ENCODE results near the gene ERC2.
"Not testable (repeated sequence)": the region's sequence is repeated elsewhere in the genome, so short reads cannot be mapped to it uniquely, and the experiment has no call there.

The ERC2 gene

DNA sequence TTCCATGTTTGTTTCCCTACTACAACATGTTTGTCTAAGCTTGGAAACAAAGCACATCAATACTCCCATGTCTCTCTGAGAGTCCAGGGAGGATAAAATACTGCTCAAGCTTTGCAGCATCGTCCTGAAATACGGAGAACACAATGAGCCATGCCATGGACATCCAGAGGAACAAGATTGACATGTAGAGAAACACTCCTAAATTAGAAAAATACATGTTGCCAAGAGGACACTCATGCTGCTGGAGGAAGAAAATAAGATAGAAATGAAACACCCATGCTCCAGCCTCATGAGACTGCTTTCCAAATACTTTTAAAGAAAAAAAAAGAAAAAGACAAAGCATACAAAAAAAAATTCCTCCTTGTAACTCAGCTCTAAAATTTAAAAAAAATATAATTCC, 387.0 kb downstream of the ERC2 start:
- DNase-seq (ENCODE audit: low read depth in 2 of 2, low spot score in 1 of 2), result no peak

DNA sequence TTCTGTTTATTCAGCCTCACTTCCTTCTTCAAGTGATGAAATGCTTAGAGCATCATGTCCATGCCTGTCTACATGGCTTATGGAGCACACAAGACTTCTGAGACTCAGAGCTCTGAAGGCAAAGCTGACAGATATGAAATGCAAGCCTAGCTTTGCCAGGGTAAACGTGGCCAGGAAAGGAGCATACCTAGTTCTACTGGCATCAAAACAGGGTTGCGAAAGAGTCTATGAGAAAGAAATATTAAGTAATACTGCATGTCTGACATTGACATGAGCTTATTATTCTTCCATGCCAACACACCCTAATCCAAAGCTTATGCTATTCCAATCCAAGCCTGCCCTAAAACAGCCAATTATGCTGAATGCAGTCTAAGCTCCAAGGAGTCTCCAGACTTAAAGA, 391.5 kb downstream of the ERC2 start:
- no peak for DNase-seq (ENCODE audit: low read depth in 2 of 2, low spot score in 1 of 2)

- DNase-seq (ENCODE audit: low read depth in 2 of 2, low spot score in 1 of 2), result no peak
Observed at GRCh38 chr3:56075089-56075488, 393.2 kb downstream of the ERC2 start.

GRCh38 chr3:56069766-56070165, 398.5 kb downstream of the ERC2 start:
- no peak for DNase-seq (ENCODE audit: low read depth in 2 of 2, low spot score in 1 of 2)

DNA sequence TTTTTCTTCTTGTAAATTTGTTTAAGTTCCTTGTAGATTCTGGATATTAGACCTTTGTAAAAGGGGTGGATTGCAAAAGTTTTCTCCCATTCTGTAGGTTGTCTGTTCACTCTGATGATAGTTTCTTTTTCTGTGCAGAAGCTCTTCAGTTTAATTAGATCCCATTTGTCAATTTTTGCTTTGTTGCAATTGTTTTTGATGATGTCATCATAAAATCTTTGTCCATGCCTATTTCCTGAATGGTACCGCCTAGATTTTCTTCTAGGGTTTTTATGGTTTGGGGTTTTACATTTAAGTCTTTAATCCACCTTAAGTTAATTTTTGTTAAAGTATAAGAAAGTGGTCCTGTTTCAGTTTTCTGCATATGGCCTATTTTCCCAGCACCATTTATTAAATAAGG, 401.9 kb downstream of the ERC2 start:
- DNase-seq (ENCODE audit: low read depth in 2 of 2, low spot score in 1 of 2), result not testable (repeated sequence)

- DNase-seq (ENCODE audit: low read depth in 2 of 2, low spot score in 1 of 2), result no peak
Observed at GRCh38 chr3:56064684-56065083, 403.6 kb downstream of the ERC2 start.

GRCh38 chr3:56061279-56061626, 407.0 kb downstream of the ERC2 start:
- no peak for DNase-seq (ENCODE audit: low read depth in 2 of 2, low spot score in 1 of 2)

DNA sequence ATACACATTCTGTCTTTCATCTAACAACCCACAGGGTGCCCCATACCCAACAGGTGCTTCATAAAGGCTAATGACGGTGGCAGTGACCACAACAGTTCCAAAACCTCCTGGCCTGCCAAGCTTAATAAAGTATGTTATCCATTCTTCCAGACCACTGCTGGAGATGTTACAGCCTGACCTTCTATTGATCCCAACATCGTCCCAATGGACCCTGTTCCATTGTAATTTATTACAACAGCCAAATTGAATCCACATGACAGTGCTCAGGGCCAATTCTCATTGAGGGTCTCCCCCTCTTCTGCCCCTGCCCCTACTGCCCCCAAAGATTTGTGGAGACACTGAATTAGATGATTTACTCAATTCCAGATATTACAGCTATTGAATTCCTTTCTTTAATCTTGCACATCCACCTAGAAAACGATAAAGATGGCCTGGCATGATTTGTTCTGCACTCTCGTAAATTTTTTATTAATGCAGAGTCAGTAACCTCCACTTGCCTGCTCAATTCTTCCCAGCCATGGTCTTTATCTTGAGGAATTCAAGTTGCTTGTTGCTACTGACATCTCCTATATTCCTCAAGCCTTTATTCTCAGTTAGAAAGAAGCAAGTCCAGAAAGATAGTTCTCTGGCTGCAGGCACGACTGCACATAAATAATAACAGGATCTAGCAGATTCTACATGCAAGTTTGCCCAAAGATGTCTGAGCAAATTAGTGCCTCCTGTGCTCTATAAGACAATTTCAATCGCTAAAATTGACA, 407.6 kb downstream of the ERC2 start:
- no peak for DNase-seq (ENCODE audit: low read depth in 2 of 2, low spot score in 1 of 2)

- no peak for DNase-seq (ENCODE audit: low read depth in 2 of 2, low spot score in 1 of 2)
Observed at GRCh38 chr3:56059731-56060130, 408.5 kb downstream of the ERC2 start.

- DNase-seq (ENCODE audit: low read depth in 2 of 2, low spot score in 1 of 2), result no peak
Observed at GRCh38 chr3:56055951-56056350, 412.3 kb downstream of the ERC2 start.

DNA sequence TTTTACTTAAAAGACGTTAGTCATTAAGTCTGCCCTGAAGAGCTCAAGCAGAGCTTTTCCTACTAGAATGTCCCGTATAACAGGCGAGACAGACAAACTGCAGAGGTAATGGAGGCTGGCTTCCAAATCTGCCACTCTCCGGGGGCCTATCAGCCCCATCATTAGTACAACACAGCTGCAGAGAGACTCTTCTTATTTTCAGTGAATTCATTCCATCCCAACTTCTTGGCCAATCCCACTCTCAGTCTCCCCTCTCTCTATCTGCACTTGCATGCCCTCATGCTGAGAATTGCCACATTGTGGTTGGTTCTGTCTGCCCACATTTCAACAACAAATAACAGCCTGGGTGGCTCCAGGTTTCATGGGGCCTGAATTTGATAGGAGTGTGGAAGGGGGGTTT, 412.7 kb downstream of the ERC2 start:
- no peak for DNase-seq (ENCODE audit: low read depth in 2 of 2, low spot score in 1 of 2)

- no peak for DNase-seq (ENCODE audit: low read depth in 2 of 2, low spot score in 1 of 2)
Observed at GRCh38 chr3:56054844-56055243, 413.4 kb downstream of the ERC2 start.

- no peak for DNase-seq (ENCODE audit: low read depth in 2 of 2, low spot score in 1 of 2)
Observed at GRCh38 chr3:56053727-56054126, 414.5 kb downstream of the ERC2 start.

- no peak for DNase-seq (ENCODE audit: low read depth in 2 of 2, low spot score in 1 of 2)
Observed at GRCh38 chr3:56052188-56052587, 416.1 kb downstream of the ERC2 start.

GRCh38 chr3:56051052-56051451, 417.2 kb downstream of the ERC2 start:
- DNase-seq (ENCODE audit: low read depth in 2 of 2, low spot score in 1 of 2), result no peak

DNA sequence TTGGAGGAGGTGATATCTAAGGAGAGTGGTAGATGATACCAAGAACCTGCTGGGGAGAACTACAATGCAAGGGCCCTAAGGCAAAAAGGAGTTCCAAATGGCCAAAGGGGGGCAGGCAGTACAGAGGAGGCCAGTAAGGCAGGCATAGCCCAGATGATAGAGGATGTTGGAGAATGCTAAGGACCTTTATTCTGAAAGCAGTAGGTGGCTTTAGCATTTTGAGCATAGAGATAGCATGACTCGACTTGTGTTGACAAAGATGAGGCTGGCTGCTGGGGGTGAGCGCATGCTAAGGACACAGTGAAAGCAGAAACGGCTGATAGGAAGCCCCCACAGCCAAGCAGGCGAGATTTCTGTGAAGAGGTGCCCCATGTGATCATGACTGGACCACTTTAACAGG, 419.3 kb downstream of the ERC2 start:
- DNase-seq (ENCODE audit: low read depth in 2 of 2, low spot score in 1 of 2), result no peak

GRCh38 chr3:56048331-56048730, 419.9 kb downstream of the ERC2 start:
- DNase-seq (ENCODE audit: low read depth in 2 of 2, low spot score in 1 of 2), result no peak

GRCh38 chr3:56042326-56042951, 425.8 kb downstream of the ERC2 start:
- no peak for DNase-seq (ENCODE audit: low read depth in 2 of 2, low spot score in 1 of 2)

DNA sequence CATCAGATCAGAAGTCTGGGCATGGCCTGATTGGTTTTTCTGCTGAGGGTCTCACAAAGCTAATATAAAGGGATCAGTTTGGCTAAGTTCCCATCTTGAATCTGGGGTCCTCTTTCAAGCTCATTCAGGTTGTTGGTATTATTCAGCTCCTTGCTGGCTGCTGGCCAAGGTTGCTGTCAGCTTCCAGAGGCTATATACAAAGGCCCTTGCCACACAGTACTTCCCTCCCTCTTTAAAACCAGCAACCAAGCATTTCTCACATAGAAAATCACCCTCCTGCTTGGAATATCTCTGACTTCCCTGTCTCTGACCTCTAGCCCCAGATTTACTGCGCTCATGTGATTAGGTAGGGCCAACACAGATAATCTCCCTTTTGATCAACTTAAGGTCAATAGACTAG, 442.9 kb downstream of the ERC2 start:
- no peak for DNase-seq (ENCODE audit: low read depth in 2 of 2, low spot score in 1 of 2)

- no peak for DNase-seq (ENCODE audit: low read depth in 2 of 2, low spot score in 1 of 2)
Observed at GRCh38 chr3:56023546-56023945, 444.7 kb downstream of the ERC2 start.

GRCh38 chr3:56022619-56023018, 445.6 kb downstream of the ERC2 start:
- no peak for DNase-seq (ENCODE audit: low read depth in 2 of 2, low spot score in 1 of 2)

DNA sequence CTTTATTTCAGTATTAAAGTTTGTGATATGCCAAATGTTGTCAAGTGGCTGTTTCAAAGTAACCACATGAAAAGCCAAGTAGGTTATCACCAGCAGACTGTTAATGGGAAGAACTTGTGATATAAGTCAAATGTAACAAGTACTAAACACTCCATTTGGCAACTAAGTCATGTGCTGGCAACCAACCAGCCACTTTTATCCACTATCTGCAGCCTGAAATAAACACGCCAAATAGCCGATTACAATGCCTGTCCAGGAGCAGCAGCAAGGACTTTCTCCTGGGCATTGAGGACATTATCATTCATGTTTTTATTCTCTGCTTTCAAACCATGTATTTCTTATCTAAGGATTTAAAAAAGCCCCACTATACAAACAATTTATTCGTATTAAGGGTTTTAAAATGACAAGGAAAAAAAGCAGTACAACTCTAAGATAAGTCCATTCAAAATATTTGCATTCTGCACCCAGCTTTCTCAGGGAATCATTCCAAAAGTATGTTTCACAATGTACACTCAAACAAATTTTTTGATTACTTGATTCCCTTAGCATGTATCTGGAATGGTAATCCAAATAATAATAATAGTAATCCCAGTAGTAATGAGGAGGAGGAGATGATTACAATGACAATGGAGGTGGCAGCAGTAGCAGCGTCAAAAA, 448.6 kb downstream of the ERC2 start:
- no peak for DNase-seq (ENCODE audit: low read depth in 2 of 2, low spot score in 1 of 2)

DNA sequence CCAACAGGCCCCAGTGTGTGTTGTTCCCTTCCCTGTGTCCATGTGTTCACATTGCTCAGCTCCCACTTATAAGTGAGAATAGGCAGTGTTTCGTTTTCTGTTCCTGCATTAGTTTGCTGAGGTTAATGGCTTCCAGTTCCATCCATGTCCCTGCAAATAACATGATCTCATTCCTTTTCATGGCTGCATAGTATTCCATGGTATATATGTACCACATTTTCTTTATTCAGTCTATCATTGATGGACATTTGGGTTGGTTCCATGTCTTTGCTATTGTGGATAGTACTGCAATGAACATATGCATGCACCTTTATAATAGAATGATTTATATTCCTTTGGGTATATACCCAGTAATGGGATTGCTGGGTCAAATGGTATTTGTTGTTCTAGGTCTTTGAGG, 452.9 kb downstream of the ERC2 start:
- not testable (repeated sequence) for DNase-seq (ENCODE audit: low read depth in 2 of 2, low spot score in 1 of 2)

Measured in stimulated activated CD8-positive, alpha-beta memory T cell treated with anti-CD3 and anti-CD28 coated beads, Interleukin-4, amount 100 ng/mL, for 4 hours (primary cell).